IMR-90 (cell line): ENCODE results near the gene PIAS3. TPM values are rescaled to one million over a fixed set of nuclear protein-coding genes. Genes with fewer than 3 reads are reported as not detected.

Experiments
- ATAC-seq: fragments of 200-7000 bp; cut with Tn5 transposase; 2 replicates; pipeline ENCODE4 v1.9.1; 2020; ENCODE audit warnings: low read depth, mild to moderate bottlenecking, moderate library complexity
- BruUV-seq: library from RNA; stranded (reverse); fragments of 400-500 nt; replicated peaks from 2 replicates; lab custom pipeline; 2021; lab: Mats Ljungman, UMichigan
- CTCF ChIA-PET: fragments of 300-600 bp; formaldehyde crosslinking; extraction: SDS; loops from one replicate; lab custom pipeline; 2021; ENCODE audit warnings: antibody characterized with exemption; lab: Yijun Ruan, JAX
- POLR2A ChIA-PET: fragments of 300-600 bp; sonication (Branson Sonifier 250); formaldehyde crosslinking; loops from one replicate; lab custom pipeline; 2022; ENCODE audit warnings: antibody characterized with exemption; ENCODE audit not compliant: unreplicated experiment; lab: Charles Lee
- DNase-seq: peaks from one replicate; pipeline ENCODE4 v3.0.0; 2013
- H2AFZ ChIP-seq: replicated peaks from 2 replicates; pipeline ENCODE3; 2013; ENCODE audit warnings: low read length, mild to moderate bottlenecking; ENCODE audit not compliant: poor library complexity
- H2AK5ac ChIP-seq: 2 replicates; pipeline ENCODE4 v1.6.1; 2013; ENCODE audit warnings: low read depth, low read length, inconsistent platforms
- H2AK9ac ChIP-seq: replicated peaks from 2 replicates; pipeline ENCODE3; 2013; ENCODE audit warnings: mild to moderate bottlenecking, low read depth, low read length, moderate library complexity; ENCODE audit not compliant: poor library complexity
- H2BK120ac ChIP-seq: 2 replicates; pipeline ENCODE4 v1.6.1; 2013; ENCODE audit warnings: low read depth, low read length, inconsistent platforms
- H2BK15ac ChIP-seq: 3 replicates; pipeline ENCODE4 v1.6.1; 2013; ENCODE audit warnings: low read depth, low read length, inconsistent platforms
- H2BK20ac ChIP-seq: 2 replicates; pipeline ENCODE4 v1.6.1; 2013; ENCODE audit warnings: low read depth, mild to moderate bottlenecking, inconsistent platforms, low read length, moderate library complexity
- H2BK5ac ChIP-seq: 2 replicates; pipeline ENCODE4 v1.6.1; 2013; ENCODE audit warnings: mild to moderate bottlenecking, low read depth, low read length, inconsistent platforms; ENCODE audit not compliant: poor library complexity, severe bottlenecking
- H3K14ac ChIP-seq: replicated peaks from 2 replicates; pipeline ENCODE4 v1.6.1; 2013; ENCODE audit warnings: low read depth, low read length, inconsistent platforms
- H3K18ac ChIP-seq: 2 replicates; pipeline ENCODE4 v1.6.1; 2013; ENCODE audit warnings: low read depth, low read length, control low read depth
- H3K23ac ChIP-seq: 2 replicates; pipeline ENCODE4 v1.6.1; 2013; ENCODE audit warnings: low read depth, low read length, inconsistent platforms
- H3K27ac ChIP-seq: 2 replicates; pipeline ENCODE4 v1.5.1; 2013; ENCODE audit warnings: mild to moderate bottlenecking, control low read depth, low read length; ENCODE audit not compliant: insufficient read depth
- H3K27me3 ChIP-seq: 2 replicates; pipeline ENCODE4 v1.6.1; 2013; ENCODE audit warnings: low read length; ENCODE audit not compliant: control insufficient read depth, insufficient read depth
- H3K36me3 ChIP-seq: 2 replicates; pipeline ENCODE4 v1.6.1; 2013; ENCODE audit warnings: low read length, mixed read lengths; ENCODE audit not compliant: control insufficient read depth, insufficient read depth
- H3K4ac ChIP-seq: 2 replicates; pipeline ENCODE4 v1.6.1; 2013; ENCODE audit warnings: low read depth, low read length, inconsistent platforms
- H3K4me1 ChIP-seq: 2 replicates; pipeline ENCODE4 v1.6.1; 2013; ENCODE audit warnings: low read length, mixed read lengths; ENCODE audit not compliant: control insufficient read depth, insufficient read depth
- H3K4me2 ChIP-seq: 2 replicates; pipeline ENCODE4 v1.6.1; 2013; ENCODE audit warnings: low read depth, mild to moderate bottlenecking, control low read depth, low read length, moderate library complexity
- H3K4me3 ChIP-seq: 2 replicates; pipeline ENCODE4 v1.5.1; 2013; ENCODE audit warnings: low read depth, mild to moderate bottlenecking, control low read depth, low read length, moderate library complexity; ENCODE audit not compliant: insufficient read depth
- H3K56ac ChIP-seq: 2 replicates; pipeline ENCODE4 v1.6.1; 2013; ENCODE audit warnings: low read length, inconsistent platforms; ENCODE audit not compliant: insufficient read depth; ENCODE audit errors: extremely low read depth
- H3K79me1 ChIP-seq, 2 experiments: 2 replicates each; pipeline ENCODE4 v1.6.1; 2013; ENCODE audit warnings: low read length in 2 of 2, inconsistent platforms in 1 of 2, low read depth in 1 of 2
- H3K9ac ChIP-seq: 2 replicates; pipeline ENCODE4 v1.6.1; 2013; ENCODE audit warnings: low read depth, low read length, control low read depth
- H3K9me1 ChIP-seq: 2 replicates; pipeline ENCODE4 v1.6.1; 2013; ENCODE audit warnings: low read length, inconsistent platforms; ENCODE audit not compliant: insufficient read depth
- H3K9me3 ChIP-seq: 2 replicates; pipeline ENCODE4 v1.6.1; 2013; ENCODE audit warnings: low read length; ENCODE audit not compliant: control insufficient read depth, insufficient read depth
- H4K20me1 ChIP-seq: 2 replicates; pipeline ENCODE4 v1.6.1; 2013; ENCODE audit warnings: low read length, inconsistent platforms; ENCODE audit not compliant: insufficient read depth
- H4K5ac ChIP-seq: 2 replicates; pipeline ENCODE4 v1.6.1; 2013; ENCODE audit warnings: mild to moderate bottlenecking, low read depth, low read length, control low read depth
- H4K8ac ChIP-seq, 2 experiments: 2 replicates each; pipeline ENCODE4 v1.6.1; 2013; ENCODE audit warnings: low read depth in 2 of 2, low read length in 2 of 2, control low read depth in 1 of 2, inconsistent platforms in 1 of 2
- H4K91ac ChIP-seq: 2 replicates; pipeline ENCODE4 v1.6.1; 2013; ENCODE audit warnings: low read depth, low read length, inconsistent platforms; ENCODE audit not compliant: insufficient read depth
- BHLHE40 ChIP-seq: fragments of 150-350 bp; IDR thresholded peaks from 2 replicates; pipeline ENCODE4 v1.6.1; 2016; ENCODE audit warnings: mild to moderate bottlenecking, low read depth, low read length
- CHD1 ChIP-seq: IDR thresholded peaks from 2 replicates; pipeline ENCODE4 v1.6.1; 2012; ENCODE audit warnings: low read depth, low read length, improper control_type of control experiment
- CTCF ChIP-seq: conservative IDR thresholded peaks from 2 replicates; pipeline ENCODE4 v1.5.1; 2012; ENCODE audit warnings: mild to moderate bottlenecking, low read depth, low read length, improper control_type of control experiment
- ELK1 ChIP-seq: fragments of 150-350 bp; IDR thresholded peaks from 2 replicates; pipeline ENCODE4 v1.6.1; 2016; ENCODE audit warnings: low read depth, mild to moderate bottlenecking, low read length, moderate library complexity, borderline replicate concordance
- MAFK ChIP-seq: IDR thresholded peaks from 2 replicates; pipeline ENCODE4 v1.6.1; 2012; ENCODE audit warnings: low read depth, low read length, improper control_type of control experiment
- MAZ ChIP-seq: IDR thresholded peaks from 2 replicates; pipeline ENCODE4 v1.6.1; 2012; ENCODE audit warnings: low read depth, mild to moderate bottlenecking, low read length, improper control_type of control experiment, moderate library complexity, borderline replicate concordance
- NFE2L2 ChIP-seq: fragments of 150-350 bp; IDR thresholded peaks from 2 replicates; pipeline ENCODE4 v1.6.1; 2016; ENCODE audit warnings: low read depth, mild to moderate bottlenecking, low read length
- RAD21 ChIP-seq: IDR thresholded peaks from 2 replicates; pipeline ENCODE4 v1.6.1; 2012; ENCODE audit warnings: low read length, improper control_type of control experiment
- RCOR1 ChIP-seq: IDR thresholded peaks from 2 replicates; pipeline ENCODE4 v1.6.1; 2012; ENCODE audit warnings: mild to moderate bottlenecking, low read length, improper control_type of control experiment; ENCODE audit not compliant: insufficient replicate concordance
- RFX5 ChIP-seq: IDR thresholded peaks from 2 replicates; pipeline ENCODE4 v1.8.0; 2012; ENCODE audit warnings: low read depth, mild to moderate bottlenecking, low read length, moderate library complexity
- WGBS, 2 experiments: methylation state at CpG; one replicate each; pipeline versions ENCODE4 v1.1.5 to v1.1.7; 2013; ENCODE audit warnings: missing lambda C conversion rate in 2 of 2; ENCODE audit not compliant: insufficient read length in 1 of 2; ENCODE audit errors: extremely low coverage in 2 of 2; 5-methylcytosine and 5-hydroxymethylcytosine counted together
- dilution Hi-C: fragments of 300-500 bp; cut with HindIII; formaldehyde crosslinking; loops from one replicate; pipeline ENCODE4 v1.14.3; 2018; ENCODE audit warnings: low sequenced_read_pairs; ENCODE audit not compliant: unreplicated experiment
- in situ Hi-C: fragments of 300-500 bp; cut with MboI; formaldehyde crosslinking; loops from 3 replicates; pipeline ENCODE4 v1.14.3; 2019; ENCODE audit warnings: low sequenced_read_pairs, inconsistent platforms, mixed read lengths
- intact Hi-C: fragments of 100-400 bp; cut with micrococcal nuclease; formaldehyde crosslinking; loops from 2 replicates; pipeline ENCODE4 v1.10.0; 2022
- polyA plus RNA-seq, 3 experiments: library from polyadenylated mRNA; depleted of rRNA; stranded (reverse); fragments of >200 nt; gene quantifications; 2 replicates each; pipeline ENCODE4 v1.2.3, GENCODE V29; 2012; ENCODE audit warnings: low replicate concordance in 1 of 3
- total RNA-seq: library from RNA; depleted of rRNA; stranded (reverse); fragments of >200 nt; gene quantifications from 2 replicates; pipeline ENCODE4 v1.2.3, GENCODE V29; 2012
- TF ChIP-seq, protein P1 (sequence below): fragments of 150-350 bp; IDR thresholded peaks from 2 replicates; pipeline ENCODE4 v1.6.1; 2017; ENCODE audit warnings: mild to moderate bottlenecking, antibody characterized with exemption, low read length, low read depth

PIAS3 gene
- total and polyA plus RNA-seq, 2 of the 4 experiments (the other 2 are of a cell fraction) = 11.1 to 53.7 TPM

- Histone ChIP-seq H3K4ac (no peak overlapping the region; the same call in 1 of the 2 replicates), H4K91ac (no peak overlapping the region), H4K5ac (no peak overlapping the region), H3K23ac (no peak overlapping the region), H3K18ac (no peak overlapping the region), H3K79me1 (no peaks in the 10 kb centered on the region), H2AK9ac (no peak overlapping the region), H2BK20ac (no peak overlapping the region), H3K4me1 (peaks cover 1% of the 10 kb centered on the region; the same call in 1 of the 2 replicates), H2BK120ac (no peak overlapping the region), H2AFZ (peak overlapping the region; percentile 71), H3K4me2 (no peak overlapping the region), H2BK15ac (no peak overlapping the region), H3K27me3 (peaks cover 4% of the 10 kb centered on the region; the same call in 1 of the 2 replicates), H3K9ac (no peak overlapping the region), H3K56ac (no peak overlapping the region), H3K4me3 (no peak overlapping the region), H3K27ac (no peak overlapping the region), H3K36me3 (no peaks in the 10 kb centered on the region), H2BK5ac (no peak overlapping the region), H3K9me3 (no peaks in the 10 kb centered on the region), H2AK5ac (no peak overlapping the region), H3K9me1 (no peaks in the 10 kb centered on the region), H3K14ac (no peak overlapping the region), H4K20me1 (no peaks in the 10 kb centered on the region), H4K8ac (no peak overlapping the region)
- in situ Hi-C loops = no loop called here
- ATAC-seq = peak; percentile 29
- TF ChIP-seq MAFK (no peak), NFE2L2 (no peak), RCOR1 (no peak), MAZ (no peak), ELK1 (no peak), CTCF (no peak), RAD21 (no peak), RFX5 (no peak), BHLHE40 (no peak), CHD1 (no peak)
- TF ChIP-seq, protein P1, sequence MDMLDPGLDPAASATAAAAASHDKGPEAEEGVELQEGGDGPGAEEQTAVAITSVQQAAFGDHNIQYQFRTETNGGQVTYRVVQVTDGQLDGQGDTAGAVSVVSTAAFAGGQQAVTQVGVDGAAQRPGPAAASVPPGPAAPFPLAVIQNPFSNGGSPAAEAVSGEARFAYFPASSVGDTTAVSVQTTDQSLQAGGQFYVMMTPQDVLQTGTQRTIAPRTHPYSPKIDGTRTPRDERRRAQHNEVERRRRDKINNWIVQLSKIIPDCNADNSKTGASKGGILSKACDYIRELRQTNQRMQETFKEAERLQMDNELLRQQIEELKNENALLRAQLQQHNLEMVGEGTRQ = no peak
- intact Hi-C loops = no loop called here
- no peak for DNase-seq
- WGBS, 2 experiments = 58% methylated on average over 3 of the region's 7 CpGs; no CpG with 5 or more reads in 1 of the 2 experiments
- dilution Hi-C loops = no loop called here
- CTCF ChIA-PET = interaction anchor here (1.5 kb wide), 1 partner anchor 14 kb away, joined by 6 read pairs; no protein-coding TSS in a partner anchor
- no TSS peak for BruUV-seq
- POLR2A ChIA-PET = no interaction called here
Observed at GRCh38 chr1:145877923-145878486, 19.1 kb upstream of the PIAS3 start.
